Heart left ventricle (tissue), 13 donors: ENCODE data around the gene MARCO.

Experiments
- POLR2A ChIP-seq, 2 donors: fragments of 450-650 bp; IDR thresholded peaks; one replicate each; pipeline ENCODE4 v1.6.1; 2017; ENCODE audit warnings: antibody characterized with exemption in 2 of 2, mild to moderate bottlenecking in 2 of 2, moderate library complexity in 2 of 2
- TF ChIP-seq, protein P1 (sequence below), 12 donors: fragments of 200-600 bp; sonication (generic) in 4 of 12; IDR thresholded peaks; one replicate each; pipeline versions ENCODE4 v1.5.0 to v1.8.0; 2018 to 2022; ENCODE audit warnings: antibody characterized with exemption in 12 of 12, mild to moderate bottlenecking in 5 of 12
- donor health status: ischemic (EF 13 %, LVEDD 7.1; RV severe dilation, severe dysfunction).
- donor health status: DM: no; HTN: yes; CAD: no.
- donor health status: DM: no; HTN: no; CAD: no.
- donor health status: ischemic (EF 25% LVEDD 6.9; RV normal size, moderate dysfunction).
- donor health status: ischemic (EF 25% LVEDD 5.7; RV mildly dilated, moderate dysfunction).
- donor health status: ischemic (EF 35%, LVEDD 5.7; RV mildly dilated, moderate dysfunction).
- donor health status: nonischemic (EF 11% LVEDD 7.7; RV severe dilation, severe dysfunction).
- donor health status: DM: yes; HTN: yes; CAD: no.
- donor health status: PGD.
- donor health status: ischemic (EF 29% LVEDD 5.4; RV normal size, mild dysfunction).
- donor health status: nonischemic (EF 23%, LVEDD 6.1; RV moderate dilation, normal function).

GRCh38 chr2:119022678-119023077 lies 80.7 kb downstream of the MARCO start:
- TF ChIP-seq, protein P1, sequence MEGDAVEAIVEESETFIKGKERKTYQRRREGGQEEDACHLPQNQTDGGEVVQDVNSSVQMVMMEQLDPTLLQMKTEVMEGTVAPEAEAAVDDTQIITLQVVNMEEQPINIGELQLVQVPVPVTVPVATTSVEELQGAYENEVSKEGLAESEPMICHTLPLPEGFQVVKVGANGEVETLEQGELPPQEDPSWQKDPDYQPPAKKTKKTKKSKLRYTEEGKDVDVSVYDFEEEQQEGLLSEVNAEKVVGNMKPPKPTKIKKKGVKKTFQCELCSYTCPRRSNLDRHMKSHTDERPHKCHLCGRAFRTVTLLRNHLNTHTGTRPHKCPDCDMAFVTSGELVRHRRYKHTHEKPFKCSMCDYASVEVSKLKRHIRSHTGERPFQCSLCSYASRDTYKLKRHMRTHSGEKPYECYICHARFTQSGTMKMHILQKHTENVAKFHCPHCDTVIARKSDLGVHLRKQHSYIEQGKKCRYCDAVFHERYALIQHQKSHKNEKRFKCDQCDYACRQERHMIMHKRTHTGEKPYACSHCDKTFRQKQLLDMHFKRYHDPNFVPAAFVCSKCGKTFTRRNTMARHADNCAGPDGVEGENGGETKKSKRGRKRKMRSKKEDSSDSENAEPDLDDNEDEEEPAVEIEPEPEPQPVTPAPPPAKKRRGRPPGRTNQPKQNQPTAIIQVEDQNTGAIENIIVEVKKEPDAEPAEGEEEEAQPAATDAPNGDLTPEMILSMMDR (IDR thresholded peaks at IDR 0.05) = no peak
- no peak for TF ChIP-seq POLR2A (IDR thresholded peaks at IDR 0.05)
